Activated CD4-positive, alpha-beta T cell treated with anti-CD3 and anti-CD28 coated beads for 48 hours (primary cell): Measurements from ENCODE around the gene CCDC116.

ENCODE experiments used
- DNase-seq: peaks from one replicate; pipeline ENCODE4 v3.0.0-alpha.2; 2020

Gene CCDC116

GRCh38 chr22:21682385-21683175 lies 50.0 kb downstream of the CCDC116 start:
- no peak for DNase-seq

GRCh38 chr22:21683401-21683811 lies 50.8 kb downstream of the CCDC116 start:
- no peak for DNase-seq

GRCh38 chr22:21684492-21685163 lies 52.1 kb downstream of the CCDC116 start:
- no peak for DNase-seq

GRCh38 chr22:21685164-21685513 lies 52.6 kb downstream of the CCDC116 start:
- no peak for DNase-seq

GRCh38 chr22:21686193-21686608 lies 53.6 kb downstream of the CCDC116 start:
- DNase-seq: no peak
